Measurements from ENCODE around the gene TMEM108.

Gene TMEM108

DNA sequence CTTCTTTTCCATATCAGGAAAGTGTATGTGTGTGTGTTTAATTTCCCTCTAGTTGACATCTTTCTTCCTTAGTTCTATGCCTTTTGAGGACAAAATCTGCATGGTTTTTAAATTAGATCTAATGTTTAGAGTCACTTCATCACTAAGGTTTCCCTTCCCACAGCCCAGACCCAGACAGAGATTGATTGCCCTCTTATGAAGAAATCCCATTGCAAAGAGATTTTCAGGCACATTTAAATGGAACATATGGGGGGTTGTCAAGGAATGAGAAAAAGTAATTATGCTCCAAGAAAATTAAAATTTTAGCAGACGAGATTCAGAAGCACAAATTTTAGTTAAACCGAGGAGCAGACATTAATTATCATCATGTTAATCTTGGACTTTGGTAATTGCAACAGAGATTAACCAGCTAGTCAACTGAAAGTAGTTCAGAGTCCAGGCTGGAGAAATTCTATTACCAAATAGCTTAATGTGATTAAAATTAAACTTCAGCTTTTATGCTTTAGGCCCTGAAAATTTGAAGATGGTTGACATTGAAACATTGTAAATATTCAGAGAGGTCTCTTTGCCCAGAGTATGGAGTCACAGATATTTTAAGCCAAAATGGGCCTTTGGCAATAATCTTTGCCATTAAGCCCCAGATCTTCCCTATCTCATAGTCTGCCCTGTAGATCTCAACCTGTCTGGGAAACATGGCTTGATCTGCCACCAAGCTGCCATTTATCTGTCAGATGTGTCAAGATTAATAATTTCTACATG, 143.4 kb downstream of the TMEM108 start:
- no peak overlapping the region for H3K4me3 ChIP-seq (ENCODE audit: low read depth, low read length)
- no peak for DNase-seq (ENCODE audit: low read depth)
- TF ChIP-seq MYC (IDR thresholded peaks at IDR 0.05; ENCODE audit: low read depth, low read length) = no peak
- TF ChIP-seq, protein P1, sequence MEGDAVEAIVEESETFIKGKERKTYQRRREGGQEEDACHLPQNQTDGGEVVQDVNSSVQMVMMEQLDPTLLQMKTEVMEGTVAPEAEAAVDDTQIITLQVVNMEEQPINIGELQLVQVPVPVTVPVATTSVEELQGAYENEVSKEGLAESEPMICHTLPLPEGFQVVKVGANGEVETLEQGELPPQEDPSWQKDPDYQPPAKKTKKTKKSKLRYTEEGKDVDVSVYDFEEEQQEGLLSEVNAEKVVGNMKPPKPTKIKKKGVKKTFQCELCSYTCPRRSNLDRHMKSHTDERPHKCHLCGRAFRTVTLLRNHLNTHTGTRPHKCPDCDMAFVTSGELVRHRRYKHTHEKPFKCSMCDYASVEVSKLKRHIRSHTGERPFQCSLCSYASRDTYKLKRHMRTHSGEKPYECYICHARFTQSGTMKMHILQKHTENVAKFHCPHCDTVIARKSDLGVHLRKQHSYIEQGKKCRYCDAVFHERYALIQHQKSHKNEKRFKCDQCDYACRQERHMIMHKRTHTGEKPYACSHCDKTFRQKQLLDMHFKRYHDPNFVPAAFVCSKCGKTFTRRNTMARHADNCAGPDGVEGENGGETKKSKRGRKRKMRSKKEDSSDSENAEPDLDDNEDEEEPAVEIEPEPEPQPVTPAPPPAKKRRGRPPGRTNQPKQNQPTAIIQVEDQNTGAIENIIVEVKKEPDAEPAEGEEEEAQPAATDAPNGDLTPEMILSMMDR (IDR thresholded peaks at IDR 0.05; ENCODE audit: low read depth, low read length) = no peak

DNA sequence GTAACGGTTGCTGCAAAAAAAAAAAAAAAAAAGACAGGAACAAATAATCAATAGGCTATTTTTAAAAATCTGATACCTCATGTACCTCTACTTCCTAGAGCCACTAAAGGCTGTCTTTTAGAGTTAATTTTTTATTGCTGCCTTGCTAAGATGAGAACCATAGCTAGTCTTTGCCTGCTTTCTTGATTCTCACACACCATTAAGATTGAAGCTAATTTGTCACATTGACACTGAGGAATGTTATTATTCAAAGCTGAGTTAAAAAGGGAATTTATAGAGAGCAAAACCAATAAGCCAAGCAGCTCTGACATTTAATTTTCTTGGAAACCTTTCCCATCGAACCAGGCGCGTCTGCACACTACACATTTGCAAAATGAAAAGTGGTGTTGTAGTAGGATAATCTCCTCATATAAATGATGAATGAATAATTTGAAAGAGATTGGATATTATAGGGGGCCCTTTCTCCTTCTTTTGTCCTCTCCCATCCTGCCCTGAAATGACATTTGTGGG, 149.7 kb downstream of the TMEM108 start:
- TF ChIP-seq, protein P2, sequence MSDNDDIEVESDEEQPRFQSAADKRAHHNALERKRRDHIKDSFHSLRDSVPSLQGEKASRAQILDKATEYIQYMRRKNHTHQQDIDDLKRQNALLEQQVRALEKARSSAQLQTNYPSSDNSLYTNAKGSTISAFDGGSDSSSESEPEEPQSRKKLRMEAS (IDR thresholded peaks at IDR 0.05; ENCODE audit: low read depth, low read length) = no peak
- TF ChIP-seq, protein P1 (IDR thresholded peaks at IDR 0.05; ENCODE audit: low read depth, low read length) = no peak
- no peak for TF ChIP-seq POLR2A (IDR thresholded peaks at IDR 0.05; ENCODE audit: extremely low read depth, insufficient read length)
- no peak for TF ChIP-seq MYC (IDR thresholded peaks at IDR 0.05; ENCODE audit: low read depth, low read length)
- no peak overlapping the region for H3K4me3 ChIP-seq (ENCODE audit: low read depth, low read length)
- DNase-seq (ENCODE audit: low read depth) = no peak

DNA sequence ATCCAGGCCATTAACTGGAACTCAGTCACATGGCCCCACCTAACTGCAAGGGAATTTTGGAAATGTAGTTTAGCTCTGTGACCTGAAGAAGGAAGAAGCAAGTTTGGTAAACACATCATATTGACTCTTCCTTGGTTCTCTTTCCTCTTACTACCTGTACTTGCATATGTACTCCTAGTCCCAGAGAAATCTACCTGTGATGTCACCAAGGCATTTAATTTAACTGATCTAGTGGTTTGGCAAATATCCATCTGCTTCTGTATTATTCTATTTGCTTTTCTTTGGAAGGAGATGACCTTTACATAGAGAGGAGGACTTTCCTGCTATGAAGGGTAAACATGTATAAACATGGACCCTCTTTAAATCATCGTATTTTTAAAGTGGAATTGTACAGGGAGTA, 150.8 kb downstream of the TMEM108 start:
- no peak overlapping the region for H3K4me3 ChIP-seq (ENCODE audit: low read depth, low read length)
- no peak for DNase-seq (ENCODE audit: low read depth)
- TF ChIP-seq, protein P1 (IDR thresholded peaks at IDR 0.05; ENCODE audit: low read depth, low read length) = no peak
- no peak for TF ChIP-seq POLR2A (IDR thresholded peaks at IDR 0.05; ENCODE audit: extremely low read depth, insufficient read length)
- TF ChIP-seq, protein P2 (IDR thresholded peaks at IDR 0.05; ENCODE audit: low read depth, low read length) = no peak
- TF ChIP-seq MYC (IDR thresholded peaks at IDR 0.05; ENCODE audit: low read depth, low read length) = no peak

DNA sequence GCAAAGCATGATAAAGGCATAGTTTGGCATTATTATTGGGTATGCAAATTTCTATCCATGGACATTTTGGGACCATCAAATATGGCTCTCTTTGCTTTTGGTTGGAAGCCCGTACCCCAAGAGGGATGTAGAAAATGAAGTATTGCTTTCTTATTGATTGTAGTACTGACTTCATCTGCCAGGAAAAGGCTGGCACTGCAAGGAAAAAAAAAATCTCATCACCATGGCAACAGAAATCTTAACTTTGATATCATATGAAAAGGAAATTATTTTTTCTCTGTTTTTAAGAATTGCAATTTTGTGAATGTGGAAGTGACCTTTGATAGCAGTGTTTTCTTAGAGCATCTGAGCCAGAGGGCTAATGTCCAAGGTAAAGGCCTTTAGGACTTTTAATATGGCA, 151.7 kb downstream of the TMEM108 start:
- DNase-seq (ENCODE audit: low read depth) = no peak

DNA sequence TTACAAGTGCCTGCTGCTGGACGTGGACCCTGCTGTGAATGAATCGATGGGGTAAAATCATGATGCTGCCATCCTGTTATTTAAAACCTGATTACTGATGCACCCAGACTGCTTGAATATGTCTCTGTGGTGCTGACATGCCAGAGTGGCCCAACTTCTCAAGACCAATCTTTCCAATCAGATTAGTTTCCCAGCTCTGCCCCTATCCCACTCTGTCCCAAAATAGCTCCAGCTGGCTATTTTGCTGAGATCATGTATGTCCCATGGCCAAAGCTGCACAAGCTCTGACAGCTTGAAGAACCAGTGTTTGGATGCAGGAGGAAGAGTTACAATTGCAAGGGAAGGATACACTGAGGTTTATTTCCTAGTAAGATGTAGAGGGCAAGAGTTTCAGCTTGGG, 153.6 kb downstream of the TMEM108 start:
- H3K4me3 ChIP-seq (ENCODE audit: low read depth, low read length) = no peak overlapping the region
- no peak for TF ChIP-seq MYC (IDR thresholded peaks at IDR 0.05; ENCODE audit: low read depth, low read length)
- TF ChIP-seq POLR2A (IDR thresholded peaks at IDR 0.05; ENCODE audit: extremely low read depth, insufficient read length) = no peak
- TF ChIP-seq, protein P1 (IDR thresholded peaks at IDR 0.05; ENCODE audit: low read depth, low read length) = no peak
- TF ChIP-seq, protein P2 (IDR thresholded peaks at IDR 0.05; ENCODE audit: low read depth, low read length) = no peak
- DNase-seq (ENCODE audit: low read depth) = no peak

More for the DNA sequence above, 151.7 kb downstream of the TMEM108 start:
- no peak for TF ChIP-seq MYC (IDR thresholded peaks at IDR 0.05; ENCODE audit: low read depth, low read length)
- no peak overlapping the region for H3K4me3 ChIP-seq (ENCODE audit: low read depth, low read length)

DNA sequence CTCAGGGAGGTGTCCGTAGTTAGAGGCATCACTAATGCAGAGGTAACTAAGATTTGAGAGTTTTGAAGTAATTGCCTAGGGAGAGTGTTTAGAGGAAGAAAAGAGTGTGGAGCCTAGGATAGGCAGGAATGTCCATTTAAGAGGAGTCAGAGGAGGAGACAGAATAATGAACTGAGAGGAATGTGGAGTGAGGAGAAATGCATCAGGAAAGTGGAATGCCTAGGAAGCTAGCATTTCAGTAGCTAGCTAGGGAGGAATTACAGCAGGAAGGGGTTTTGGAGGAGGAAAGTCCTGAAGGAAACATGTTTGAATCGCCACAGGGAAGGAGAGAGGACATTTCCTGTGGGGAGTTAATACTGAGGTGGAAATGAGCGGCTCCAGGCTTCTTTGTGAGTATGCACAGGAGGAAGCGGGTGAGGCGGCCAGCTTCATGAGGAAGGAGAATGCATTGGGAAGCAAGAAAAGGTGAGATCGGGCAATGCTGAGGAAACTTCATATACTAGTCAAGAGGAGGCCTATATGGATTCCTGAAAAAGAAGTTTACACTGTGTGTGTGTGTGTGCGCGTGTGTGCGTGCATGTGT, 154.3 kb downstream of the TMEM108 start:
- DNase-seq (ENCODE audit: low read depth) = no peak
- TF ChIP-seq, protein P2 (IDR thresholded peaks at IDR 0.05; ENCODE audit: low read depth, low read length) = no peak
- TF ChIP-seq MYC (IDR thresholded peaks at IDR 0.05; ENCODE audit: low read depth, low read length) = no peak
- TF ChIP-seq, protein P1 (IDR thresholded peaks at IDR 0.05; ENCODE audit: low read depth, low read length) = no peak
- TF ChIP-seq POLR2A (IDR thresholded peaks at IDR 0.05; ENCODE audit: extremely low read depth, insufficient read length) = no peak
- no peak overlapping the region for H3K4me3 ChIP-seq (ENCODE audit: low read depth, low read length)

Data from NB4 (cell line).